Retinal pigment epithelial cell (primary cell): Measurements from ENCODE around the gene RDH8.

Experiments
- DNase-seq: peaks from one replicate; pipeline ENCODE4 v3.0.0-alpha.2; 2010; ENCODE audit warnings: low read depth
- H3K4me3 ChIP-seq: 2 replicates; pipeline ENCODE4 v1.5.1; 2011; ENCODE audit warnings: mild to moderate bottlenecking, low read length, control low read depth, moderate library complexity
- CTCF ChIP-seq: conservative IDR thresholded peaks from 2 replicates; pipeline ENCODE4 v1.5.1; 2011; ENCODE audit warnings: low read depth, low read length, control low read depth, inconsistent platforms

RDH8 gene

DNA sequence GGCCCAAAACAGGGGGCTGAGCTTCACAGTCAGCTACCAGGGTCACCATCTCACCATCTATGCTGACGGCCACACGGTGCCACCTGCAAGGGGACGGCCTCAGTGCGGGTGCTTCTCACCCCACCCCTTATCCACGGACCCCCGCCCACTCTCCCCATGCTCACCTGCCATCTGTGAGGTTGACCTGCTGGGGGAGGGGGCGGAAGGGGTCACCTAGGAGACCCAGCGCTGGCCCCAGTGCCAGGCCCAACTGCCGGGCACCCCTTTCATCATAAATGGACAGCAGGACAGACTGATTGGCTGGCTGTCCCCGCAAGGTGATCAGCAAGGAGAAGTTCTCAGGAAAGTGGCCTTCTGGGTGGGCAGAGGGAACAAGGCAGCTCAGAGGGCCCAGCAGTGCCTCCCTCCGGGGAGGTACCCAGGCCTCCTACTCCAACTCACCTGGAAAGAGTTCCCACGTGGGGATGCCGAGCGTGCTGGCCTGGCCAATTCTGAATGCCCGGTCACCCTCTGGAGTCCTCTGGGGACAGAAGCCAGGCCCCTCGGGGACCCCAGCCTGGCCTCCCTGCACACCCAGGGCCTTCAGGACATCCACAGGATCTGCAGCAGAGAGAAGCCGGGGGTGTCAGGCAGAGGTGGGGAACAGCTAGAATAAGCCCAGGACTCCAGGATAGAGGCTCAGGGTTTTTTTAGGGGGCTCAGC, 7.5 kb upstream of the RDH8 start:
- TF ChIP-seq CTCF, result no peak
- H3K4me3 ChIP-seq, result no peak overlapping the region
- no peak for DNase-seq

DNA sequence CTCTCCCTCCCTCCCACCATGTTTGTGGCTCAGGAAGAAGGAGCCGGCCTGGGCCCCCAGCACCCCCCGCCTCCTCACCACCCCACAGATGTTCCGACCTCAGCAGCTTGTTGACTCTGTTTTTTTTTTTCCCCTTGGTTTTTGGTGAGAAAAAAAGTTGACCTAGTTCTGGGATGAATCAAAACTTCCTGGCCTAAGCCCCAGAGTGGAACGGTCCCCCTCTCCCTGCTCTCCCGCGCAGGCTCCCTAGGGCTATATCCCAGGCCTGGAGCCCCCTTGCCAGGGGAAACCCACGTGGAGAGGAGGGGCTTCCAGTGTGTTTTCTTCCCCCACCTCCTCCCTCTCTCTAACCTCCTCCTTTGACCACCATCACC, 7.0 kb upstream of the RDH8 start:
- TF ChIP-seq CTCF, result no peak
- no peak overlapping the region for H3K4me3 ChIP-seq
- no peak for DNase-seq

DNA sequence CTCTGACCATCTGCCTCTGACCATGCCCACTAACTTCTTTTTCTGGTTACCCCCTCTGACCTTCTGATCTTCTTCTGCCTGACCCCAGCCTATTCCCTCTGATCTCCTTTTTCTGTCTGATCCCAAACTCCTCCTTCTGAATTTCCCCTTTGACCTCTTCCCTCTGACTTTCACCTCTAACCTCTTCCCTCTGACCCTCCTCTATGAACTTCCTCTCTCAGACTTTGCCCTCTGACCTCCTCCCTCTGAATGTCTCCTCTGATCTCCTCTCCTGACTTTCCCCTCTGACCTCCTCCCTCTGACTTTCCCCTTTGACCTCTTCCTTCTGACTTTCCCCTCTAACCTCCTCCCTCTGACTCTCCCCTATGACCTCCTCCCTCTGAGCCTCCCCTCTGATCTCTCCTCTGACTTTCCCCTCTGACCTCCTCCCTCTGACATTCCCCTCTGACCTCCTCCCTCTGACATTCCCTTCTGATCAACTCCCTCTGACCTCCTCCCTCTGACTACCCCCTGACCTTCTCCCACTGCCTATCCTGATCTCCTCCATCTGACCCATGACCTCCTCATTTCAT, 6.4 kb upstream of the RDH8 start:
- H3K4me3 ChIP-seq, result no peak overlapping the region
- no peak for DNase-seq
- TF ChIP-seq CTCF, result no peak

DNA sequence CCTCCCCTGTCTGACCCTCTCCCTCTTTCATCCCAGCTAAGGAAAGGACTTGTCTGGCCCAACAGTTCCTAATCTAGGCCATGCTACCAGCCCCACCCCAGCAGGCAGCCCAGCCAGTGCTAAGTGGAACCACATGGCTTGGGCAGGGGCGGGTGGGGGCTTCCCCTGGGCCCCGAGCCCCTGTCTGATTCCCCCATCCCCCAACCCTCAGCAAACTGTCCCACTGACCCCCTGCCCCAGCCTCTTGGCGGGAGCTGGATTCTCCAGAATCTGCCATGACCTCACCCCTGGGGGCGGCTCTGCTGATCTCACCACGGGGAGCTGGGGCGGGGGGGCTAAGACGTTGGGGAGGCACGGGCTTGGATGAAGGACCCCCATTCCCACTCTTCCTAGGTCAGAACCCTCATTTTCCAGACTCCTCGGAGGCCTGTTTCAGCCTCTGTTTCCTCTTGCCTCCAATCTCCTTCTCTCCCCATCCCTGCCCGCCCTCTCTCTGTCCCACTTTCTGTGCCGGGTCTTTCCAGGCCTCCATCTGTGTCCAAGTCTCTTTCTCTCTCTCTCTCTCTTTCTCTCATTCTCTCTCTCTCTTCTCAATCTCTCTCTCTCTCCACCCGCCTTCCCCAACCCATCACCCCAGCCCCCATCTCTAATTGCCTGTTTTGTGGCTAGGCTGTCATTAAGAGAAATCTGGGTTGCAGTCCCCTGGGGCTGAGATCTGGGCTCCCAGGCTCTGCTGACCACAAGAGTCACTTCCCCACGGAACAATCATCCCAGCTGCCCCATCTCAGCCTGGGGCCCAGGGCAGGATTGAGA, 5.7 kb upstream of the RDH8 start:
- H3K4me3 ChIP-seq, result no peak overlapping the region
- DNase-seq, result no peak
- TF ChIP-seq CTCF, result no peak

DNA sequence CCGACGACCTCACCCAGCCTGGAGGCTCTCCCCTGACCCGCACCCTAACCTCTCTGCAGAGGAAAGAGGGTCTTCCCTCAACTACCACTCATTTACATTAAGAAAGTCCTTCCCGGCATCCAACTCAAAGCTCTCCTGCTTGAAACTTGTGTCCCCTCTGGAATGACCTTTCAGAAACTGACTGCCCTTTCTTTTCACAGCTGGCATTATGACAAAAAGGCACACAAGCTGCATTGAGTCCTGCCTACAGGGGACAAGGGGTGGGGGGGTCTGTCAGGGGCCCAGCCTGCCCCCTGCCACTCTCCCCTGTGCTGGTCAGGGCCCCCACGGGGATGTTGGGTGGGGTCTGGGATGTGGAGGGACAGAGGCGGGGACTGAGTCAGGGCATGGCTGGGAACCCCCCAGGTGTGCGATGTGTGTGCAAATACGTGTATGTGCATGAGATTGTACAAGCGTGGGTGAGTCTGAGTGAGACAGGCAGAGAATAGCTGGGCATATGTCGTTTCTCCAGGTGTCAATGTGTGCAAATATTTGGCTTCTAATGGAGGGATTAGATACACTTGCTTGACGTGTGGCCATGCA, 5.0 kb upstream of the RDH8 start:
- no peak for DNase-seq
- no peak overlapping the region for H3K4me3 ChIP-seq
- no peak for TF ChIP-seq CTCF

GRCh38 chr19:10009714-10010224, 3.5 kb upstream of the RDH8 start:
- no peak overlapping the region for H3K4me3 ChIP-seq
- TF ChIP-seq CTCF, result no peak
- DNase-seq, result no peak
